ENCODE results near the gene PHB1. TPM values are rescaled to one million over a fixed set of nuclear protein-coding genes. Genes with fewer than 3 reads are reported as not detected.

PHB1 gene
- total and polyA plus RNA-seq, 2 experiments from 2014 or later, result 194 to 211 TPM

DNA sequence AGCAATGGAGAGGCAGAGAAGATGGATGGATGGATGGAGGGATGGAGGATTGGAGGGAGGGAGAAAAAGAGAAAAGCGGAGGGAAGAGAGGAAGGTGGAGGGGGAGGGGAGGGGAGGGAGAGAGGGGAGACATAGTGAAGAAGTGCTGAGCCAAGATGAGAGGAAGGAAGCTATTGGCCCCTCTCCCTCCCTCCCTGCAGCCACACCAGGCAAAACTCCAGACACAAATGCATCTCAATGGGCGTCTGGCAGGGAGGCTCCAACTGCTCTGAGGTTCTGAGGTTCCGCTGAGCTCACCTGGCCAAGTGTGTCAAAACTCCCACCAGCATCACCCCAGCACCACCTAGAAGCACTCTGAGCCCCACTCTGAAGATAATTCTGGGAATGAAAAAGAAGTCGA is 26.9 kb upstream of the PHB1 start:
- H3F3A ChIP-seq (replicated peaks; ENCODE audit: low read depth), result no peaks in the 10 kb centered on the region
- H3K27ac Mint-ChIP-seq, result no peak overlapping the region
- no peaks in the 10 kb centered on the region for H3K79me2 ChIP-seq (replicated peaks; ENCODE audit: insufficient read depth)
- TF ChIP-seq EZH2 (IDR thresholded peaks at IDR 0.05; ENCODE audit: low read depth, unreplicated experiment), result no peak
- no peak for TF ChIP-seq CREB1 (CRISPR knock-in tag; IDR thresholded peaks at IDR 0.05; ENCODE audit: low read depth)
- TF ChIP-seq STAT1 (IDR thresholded peaks at IDR 0.05; ENCODE audit: unreplicated experiment), result no peak
- TF ChIP-seq NANOG (IDR thresholded peaks at IDR 0.05; ENCODE audit: borderline replicate concordance), result no peak
- no peak for TF ChIP-seq JUNB (IDR thresholded peaks at IDR 0.05; ENCODE audit: unreplicated experiment)
- TF ChIP-seq, protein P1, sequence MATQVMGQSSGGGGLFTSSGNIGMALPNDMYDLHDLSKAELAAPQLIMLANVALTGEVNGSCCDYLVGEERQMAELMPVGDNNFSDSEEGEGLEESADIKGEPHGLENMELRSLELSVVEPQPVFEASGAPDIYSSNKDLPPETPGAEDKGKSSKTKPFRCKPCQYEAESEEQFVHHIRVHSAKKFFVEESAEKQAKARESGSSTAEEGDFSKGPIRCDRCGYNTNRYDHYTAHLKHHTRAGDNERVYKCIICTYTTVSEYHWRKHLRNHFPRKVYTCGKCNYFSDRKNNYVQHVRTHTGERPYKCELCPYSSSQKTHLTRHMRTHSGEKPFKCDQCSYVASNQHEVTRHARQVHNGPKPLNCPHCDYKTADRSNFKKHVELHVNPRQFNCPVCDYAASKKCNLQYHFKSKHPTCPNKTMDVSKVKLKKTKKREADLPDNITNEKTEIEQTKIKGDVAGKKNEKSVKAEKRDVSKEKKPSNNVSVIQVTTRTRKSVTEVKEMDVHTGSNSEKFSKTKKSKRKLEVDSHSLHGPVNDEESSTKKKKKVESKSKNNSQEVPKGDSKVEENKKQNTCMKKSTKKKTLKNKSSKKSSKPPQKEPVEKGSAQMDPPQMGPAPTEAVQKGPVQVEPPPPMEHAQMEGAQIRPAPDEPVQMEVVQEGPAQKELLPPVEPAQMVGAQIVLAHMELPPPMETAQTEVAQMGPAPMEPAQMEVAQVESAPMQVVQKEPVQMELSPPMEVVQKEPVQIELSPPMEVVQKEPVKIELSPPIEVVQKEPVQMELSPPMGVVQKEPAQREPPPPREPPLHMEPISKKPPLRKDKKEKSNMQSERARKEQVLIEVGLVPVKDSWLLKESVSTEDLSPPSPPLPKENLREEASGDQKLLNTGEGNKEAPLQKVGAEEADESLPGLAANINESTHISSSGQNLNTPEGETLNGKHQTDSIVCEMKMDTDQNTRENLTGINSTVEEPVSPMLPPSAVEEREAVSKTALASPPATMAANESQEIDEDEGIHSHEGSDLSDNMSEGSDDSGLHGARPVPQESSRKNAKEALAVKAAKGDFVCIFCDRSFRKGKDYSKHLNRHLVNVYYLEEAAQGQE (IDR thresholded peaks at IDR 0.05; ENCODE audit: unreplicated experiment), result no peak
- TF ChIP-seq CTCF (conservative IDR thresholded peaks at IDR 0.05; ENCODE audit: low read depth in 2 of 2), result no peak
- no peak for TF ChIP-seq POLR2AphosphoS5 (IDR thresholded peaks at IDR 0.05; ENCODE audit: low read depth)
- no peak for TF ChIP-seq EZH2phosphoT487 (IDR thresholded peaks at IDR 0.05; ENCODE audit: unreplicated experiment)
- TF ChIP-seq, protein P2, sequence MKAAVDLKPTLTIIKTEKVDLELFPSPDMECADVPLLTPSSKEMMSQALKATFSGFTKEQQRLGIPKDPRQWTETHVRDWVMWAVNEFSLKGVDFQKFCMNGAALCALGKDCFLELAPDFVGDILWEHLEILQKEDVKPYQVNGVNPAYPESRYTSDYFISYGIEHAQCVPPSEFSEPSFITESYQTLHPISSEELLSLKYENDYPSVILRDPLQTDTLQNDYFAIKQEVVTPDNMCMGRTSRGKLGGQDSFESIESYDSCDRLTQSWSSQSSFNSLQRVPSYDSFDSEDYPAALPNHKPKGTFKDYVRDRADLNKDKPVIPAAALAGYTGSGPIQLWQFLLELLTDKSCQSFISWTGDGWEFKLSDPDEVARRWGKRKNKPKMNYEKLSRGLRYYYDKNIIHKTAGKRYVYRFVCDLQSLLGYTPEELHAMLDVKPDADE (IDR thresholded peaks at IDR 0.05), result no peak
- TF ChIP-seq ZNF114 (CRISPR knock-in tag; IDR thresholded peaks at IDR 0.05), result no peak
- TF ChIP-seq, protein P3, sequence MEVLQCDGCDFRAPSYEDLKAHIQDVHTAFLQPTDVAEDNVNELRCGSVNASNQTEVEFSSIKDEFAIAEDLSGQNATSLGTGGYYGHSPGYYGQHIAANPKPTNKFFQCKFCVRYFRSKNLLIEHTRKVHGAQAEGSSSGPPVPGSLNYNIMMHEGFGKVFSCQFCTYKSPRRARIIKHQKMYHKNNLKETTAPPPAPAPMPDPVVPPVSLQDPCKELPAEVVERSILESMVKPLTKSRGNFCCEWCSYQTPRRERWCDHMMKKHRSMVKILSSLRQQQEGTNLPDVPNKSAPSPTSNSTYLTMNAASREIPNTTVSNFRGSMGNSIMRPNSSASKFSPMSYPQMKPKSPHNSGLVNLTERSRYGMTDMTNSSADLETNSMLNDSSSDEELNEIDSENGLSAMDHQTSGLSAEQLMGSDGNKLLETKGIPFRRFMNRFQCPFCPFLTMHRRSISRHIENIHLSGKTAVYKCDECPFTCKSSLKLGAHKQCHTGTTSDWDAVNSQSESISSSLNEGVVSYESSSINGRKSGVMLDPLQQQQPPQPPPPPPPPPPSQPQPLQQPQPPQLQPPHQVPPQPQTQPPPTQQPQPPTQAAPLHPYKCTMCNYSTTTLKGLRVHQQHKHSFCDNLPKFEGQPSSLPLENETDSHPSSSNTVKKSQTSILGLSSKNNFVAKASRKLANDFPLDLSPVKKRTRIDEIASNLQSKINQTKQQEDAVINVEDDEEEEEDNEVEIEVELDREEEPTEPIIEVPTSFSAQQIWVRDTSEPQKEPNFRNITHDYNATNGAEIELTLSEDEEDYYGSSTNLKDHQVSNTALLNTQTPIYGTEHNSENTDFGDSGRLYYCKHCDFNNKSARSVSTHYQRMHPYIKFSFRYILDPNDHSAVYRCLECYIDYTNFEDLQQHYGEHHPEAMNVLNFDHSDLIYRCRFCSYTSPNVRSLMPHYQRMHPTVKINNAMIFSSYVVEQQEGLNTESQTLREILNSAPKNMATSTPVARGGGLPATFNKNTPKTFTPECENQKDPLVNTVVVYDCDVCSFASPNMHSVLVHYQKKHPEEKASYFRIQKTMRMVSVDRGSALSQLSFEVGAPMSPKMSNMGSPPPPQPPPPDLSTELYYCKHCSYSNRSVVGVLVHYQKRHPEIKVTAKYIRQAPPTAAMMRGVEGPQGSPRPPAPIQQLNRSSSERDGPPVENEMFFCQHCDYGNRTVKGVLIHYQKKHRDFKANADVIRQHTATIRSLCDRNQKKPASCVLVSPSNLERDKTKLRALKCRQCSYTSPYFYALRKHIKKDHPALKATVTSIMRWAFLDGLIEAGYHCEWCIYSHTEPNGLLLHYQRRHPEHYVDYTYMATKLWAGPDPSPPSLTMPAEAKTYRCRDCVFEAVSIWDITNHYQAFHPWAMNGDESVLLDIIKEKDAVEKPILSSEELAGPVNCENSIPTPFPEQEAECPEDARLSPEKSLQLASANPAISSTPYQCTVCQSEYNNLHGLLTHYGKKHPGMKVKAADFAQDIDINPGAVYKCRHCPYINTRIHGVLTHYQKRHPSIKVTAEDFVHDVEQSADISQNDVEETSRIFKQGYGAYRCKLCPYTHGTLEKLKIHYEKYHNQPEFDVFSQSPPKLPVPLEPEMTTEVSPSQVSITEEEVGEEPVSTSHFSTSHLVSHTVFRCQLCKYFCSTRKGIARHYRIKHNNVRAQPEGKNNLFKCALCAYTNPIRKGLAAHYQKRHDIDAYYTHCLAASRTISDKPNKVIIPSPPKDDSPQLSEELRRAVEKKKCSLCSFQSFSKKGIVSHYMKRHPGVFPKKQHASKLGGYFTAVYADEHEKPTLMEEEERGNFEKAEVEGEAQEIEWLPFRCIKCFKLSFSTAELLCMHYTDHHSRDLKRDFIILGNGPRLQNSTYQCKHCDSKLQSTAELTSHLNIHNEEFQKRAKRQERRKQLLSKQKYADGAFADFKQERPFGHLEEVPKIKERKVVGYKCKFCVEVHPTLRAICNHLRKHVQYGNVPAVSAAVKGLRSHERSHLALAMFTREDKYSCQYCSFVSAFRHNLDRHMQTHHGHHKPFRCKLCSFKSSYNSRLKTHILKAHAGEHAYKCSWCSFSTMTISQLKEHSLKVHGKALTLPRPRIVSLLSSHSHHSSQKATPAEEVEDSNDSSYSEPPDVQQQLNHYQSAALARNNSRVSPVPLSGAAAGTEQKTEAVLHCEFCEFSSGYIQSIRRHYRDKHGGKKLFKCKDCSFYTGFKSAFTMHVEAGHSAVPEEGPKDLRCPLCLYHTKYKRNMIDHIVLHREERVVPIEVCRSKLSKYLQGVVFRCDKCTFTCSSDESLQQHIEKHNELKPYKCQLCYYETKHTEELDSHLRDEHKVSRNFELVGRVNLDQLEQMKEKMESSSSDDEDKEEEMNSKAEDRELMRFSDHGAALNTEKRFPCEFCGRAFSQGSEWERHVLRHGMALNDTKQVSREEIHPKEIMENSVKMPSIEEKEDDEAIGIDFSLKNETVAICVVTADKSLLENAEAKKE (CRISPR knock-in tag; IDR thresholded peaks at IDR 0.05), result no peak
- TF ChIP-seq ZNF331 (CRISPR knock-in tag; IDR thresholded peaks at IDR 0.05; ENCODE audit: low read depth), result no peak
- no peak overlapping the region for H3K4me3 ChIP-seq
- no peaks in the 10 kb centered on the region for H3K36me3 Mint-ChIP-seq (ENCODE audit: low read depth)
- peaks cover 16% of the 10 kb centered on the region; the same call in 1 of the 2 replicates for H3K4me1 ChIP-seq (ENCODE audit: insufficient read depth)
- H3K27me3 Mint-ChIP-seq (ENCODE audit: insufficient read depth, low read depth, poor library complexity), result peaks cover 27% of the 10 kb centered on the region
- H2AFZ ChIP-seq, result no peak overlapping the region
- peaks cover 3% of the 10 kb centered on the region; the same call in 1 of the 2 replicates for H3K36me3 ChIP-seq (ENCODE audit: insufficient read depth)
- H3K4me1 Mint-ChIP-seq, result peaks cover 21% of the 10 kb centered on the region
- H4K20me1 ChIP-seq (replicated peaks; ENCODE audit: insufficient read depth), result no peaks in the 10 kb centered on the region
- peaks cover 27% of the 10 kb centered on the region for H3K27me3 ChIP-seq (ENCODE audit: insufficient read depth)
- H3K4me2 ChIP-seq, result no peak overlapping the region
- ATAC-seq (no peak), DNase-seq (ENCODE audit: low spot score) (no peak)
- H3K9me2 ChIP-seq (ENCODE audit: insufficient read depth), result peaks cover 2% of the 10 kb centered on the region; the same call in 1 of the 2 replicates
- no peak overlapping the region for H3K4me3 Mint-ChIP-seq
- H3K27ac ChIP-seq (ENCODE audit: low read depth), result no peak overlapping the region
- no peaks in the 10 kb centered on the region for H3K9me3 Mint-ChIP-seq

All from GM23338 (cell line).